ENCODE measurements around the gene ZNF318.
"Not testable (repeated sequence)": the region's sequence is repeated elsewhere in the genome, so short reads cannot be mapped to it uniquely, and the experiment has no call there.

The ZNF318 gene

DNA sequence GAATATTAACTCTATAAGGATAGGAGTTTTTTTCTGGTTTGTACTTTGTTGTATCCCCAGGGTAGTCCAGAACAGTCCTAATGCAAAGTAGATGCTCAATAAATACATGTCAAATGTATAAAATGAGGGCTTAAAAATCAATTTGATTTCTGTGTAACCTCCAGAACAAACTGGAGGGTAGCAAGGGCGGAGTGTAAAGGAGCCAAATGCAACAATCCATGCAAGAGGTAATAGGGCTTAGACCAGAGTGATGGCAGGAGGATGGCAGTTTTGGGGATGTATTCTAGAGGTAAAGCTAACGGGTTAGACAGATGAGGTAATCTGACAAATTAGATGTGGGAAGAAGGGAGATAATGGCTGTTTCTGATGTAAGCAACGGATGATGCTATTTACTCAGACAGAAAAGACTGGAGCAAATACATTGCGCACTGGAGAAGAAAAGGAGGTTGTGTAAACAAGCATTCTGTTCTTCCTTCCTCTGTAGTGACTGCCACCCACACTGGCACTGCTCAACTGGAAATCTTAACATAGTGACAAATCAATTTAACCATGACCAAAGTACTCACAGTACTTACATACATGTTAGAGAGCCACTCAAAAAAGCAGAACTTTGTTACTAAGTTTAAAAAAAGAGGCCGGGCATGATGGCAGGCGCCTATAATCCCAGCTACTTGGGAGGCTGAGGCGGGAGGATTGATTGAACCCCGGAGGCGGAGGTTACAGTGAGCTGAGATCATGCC, 2.0 kb downstream of the ZNF318 start:
- H3K36me3 ChIP-seq (replicated peaks): peaks cover 5% of the 10 kb centered on the region
- no peaks in the 10 kb centered on the region for H3K27me3 ChIP-seq (replicated peaks)
- no peak overlapping the region for H3K27ac ChIP-seq
- no peak for DNase-seq
- TF ChIP-seq, protein P1, sequence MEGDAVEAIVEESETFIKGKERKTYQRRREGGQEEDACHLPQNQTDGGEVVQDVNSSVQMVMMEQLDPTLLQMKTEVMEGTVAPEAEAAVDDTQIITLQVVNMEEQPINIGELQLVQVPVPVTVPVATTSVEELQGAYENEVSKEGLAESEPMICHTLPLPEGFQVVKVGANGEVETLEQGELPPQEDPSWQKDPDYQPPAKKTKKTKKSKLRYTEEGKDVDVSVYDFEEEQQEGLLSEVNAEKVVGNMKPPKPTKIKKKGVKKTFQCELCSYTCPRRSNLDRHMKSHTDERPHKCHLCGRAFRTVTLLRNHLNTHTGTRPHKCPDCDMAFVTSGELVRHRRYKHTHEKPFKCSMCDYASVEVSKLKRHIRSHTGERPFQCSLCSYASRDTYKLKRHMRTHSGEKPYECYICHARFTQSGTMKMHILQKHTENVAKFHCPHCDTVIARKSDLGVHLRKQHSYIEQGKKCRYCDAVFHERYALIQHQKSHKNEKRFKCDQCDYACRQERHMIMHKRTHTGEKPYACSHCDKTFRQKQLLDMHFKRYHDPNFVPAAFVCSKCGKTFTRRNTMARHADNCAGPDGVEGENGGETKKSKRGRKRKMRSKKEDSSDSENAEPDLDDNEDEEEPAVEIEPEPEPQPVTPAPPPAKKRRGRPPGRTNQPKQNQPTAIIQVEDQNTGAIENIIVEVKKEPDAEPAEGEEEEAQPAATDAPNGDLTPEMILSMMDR (IDR thresholded peaks at IDR 0.05; ENCODE audit: low read depth, low read length, missing control alignments): no peak
- no peak overlapping the region for H3K4me3 ChIP-seq (ENCODE audit: low read depth, low read length)
- in situ Hi-C loops (cut with HindIII; ENCODE audit: low pct_ligation_motif_present, low sequenced_read_pairs): no loop called here

DNA sequence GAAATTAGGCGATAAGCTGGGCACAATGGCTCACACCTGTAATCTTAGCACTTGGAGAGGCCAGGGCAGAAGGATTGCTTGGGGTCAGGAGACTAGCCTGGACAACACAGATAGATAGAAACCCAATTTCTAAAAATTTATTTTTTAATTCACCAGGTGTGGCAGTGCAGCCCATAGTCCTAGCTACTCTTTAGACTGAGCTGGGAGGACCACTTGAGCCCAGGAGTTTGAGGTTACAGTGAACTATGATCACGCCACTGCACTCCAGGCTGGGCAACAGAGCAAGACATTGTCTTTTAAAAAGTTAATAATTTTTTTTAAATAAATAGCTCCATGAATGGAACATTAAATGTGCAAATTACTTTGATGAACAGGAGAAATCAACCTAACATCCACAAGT, 8.2 kb downstream of the ZNF318 start:
- Histone ChIP-seq H3K27ac (no peak overlapping the region), H3K4me3 (ENCODE audit: low read depth, low read length) (no peak overlapping the region), H3K27me3 (replicated peaks) (no peaks in the 10 kb centered on the region), H3K36me3 (replicated peaks) (peaks cover 13% of the 10 kb centered on the region)
- DNase-seq: no peak
- TF ChIP-seq, protein P1 (IDR thresholded peaks at IDR 0.05; ENCODE audit: low read depth, low read length, missing control alignments): no peak
- in situ Hi-C loops (cut with HindIII; ENCODE audit: low pct_ligation_motif_present, low sequenced_read_pairs): no loop called here

- DNase-seq: no peak
- Histone ChIP-seq H3K27ac (no peak overlapping the region), H3K4me3 (ENCODE audit: low read depth, low read length) (no peak overlapping the region), H3K27me3 (replicated peaks) (no peaks in the 10 kb centered on the region), H3K36me3 (replicated peaks) (peaks cover 25% of the 10 kb centered on the region)
- TF ChIP-seq, protein P1 (IDR thresholded peaks at IDR 0.05; ENCODE audit: low read depth, low read length, missing control alignments): no peak
- in situ Hi-C loops (cut with HindIII; ENCODE audit: low pct_ligation_motif_present, low sequenced_read_pairs): no loop called here
Measured at GRCh38 chr6:43359831-43360230, 9.6 kb downstream of the ZNF318 start.

DNA sequence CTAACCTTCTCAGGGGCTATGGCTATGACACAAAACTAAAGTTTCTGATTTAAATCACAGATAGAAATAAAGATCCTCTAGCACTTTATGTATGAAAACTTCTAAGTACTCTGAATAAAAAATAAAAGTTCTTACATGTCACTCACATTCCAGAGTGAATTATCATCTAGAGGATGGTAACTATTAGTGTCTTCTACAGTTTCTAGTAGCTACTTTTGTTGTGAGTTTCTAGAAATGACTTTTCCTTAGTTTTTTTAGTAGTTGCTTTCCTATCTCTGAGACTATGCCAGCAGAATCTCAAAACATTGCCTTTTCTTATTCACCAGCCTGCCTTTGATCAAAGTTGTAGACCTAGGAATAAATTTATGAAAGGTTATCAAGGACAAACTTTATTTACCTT, 10.1 kb downstream of the ZNF318 start:
- H3K27ac ChIP-seq: no peak overlapping the region
- no peak for DNase-seq
- in situ Hi-C loops (cut with HindIII; ENCODE audit: low pct_ligation_motif_present, low sequenced_read_pairs): no loop called here
- TF ChIP-seq, protein P1 (IDR thresholded peaks at IDR 0.05; ENCODE audit: low read depth, low read length, missing control alignments): no peak
- peaks cover 29% of the 10 kb centered on the region for H3K36me3 ChIP-seq (replicated peaks)
- no peak overlapping the region for H3K4me3 ChIP-seq (ENCODE audit: low read depth, low read length)
- H3K27me3 ChIP-seq (replicated peaks): no peaks in the 10 kb centered on the region

- TF ChIP-seq, protein P1 (IDR thresholded peaks at IDR 0.05; ENCODE audit: low read depth, low read length, missing control alignments): peak; percentile 52
- DNase-seq: no peak
- no peak overlapping the region for H3K4me3 ChIP-seq (ENCODE audit: low read depth, low read length)
- H3K27ac ChIP-seq: no peak overlapping the region
- in situ Hi-C loops (cut with HindIII; ENCODE audit: low pct_ligation_motif_present, low sequenced_read_pairs): no loop called here
- peaks cover 23% of the 10 kb centered on the region for H3K36me3 ChIP-seq (replicated peaks)
- no peaks in the 10 kb centered on the region for H3K27me3 ChIP-seq (replicated peaks)
Measured at GRCh38 chr6:43355862-43356590, 13.4 kb downstream of the ZNF318 start.

GRCh38 chr6:43351951-43352350, 17.5 kb downstream of the ZNF318 start:
- H3K27ac ChIP-seq; in situ Hi-C loops (cut with HindIII; ENCODE audit: low pct_ligation_motif_present, low sequenced_read_pairs); H3K4me3 ChIP-seq (ENCODE audit: low read depth, low read length); DNase-seq; H3K27me3 ChIP-seq (replicated peaks): not testable (repeated sequence)
- H3K36me3 ChIP-seq (replicated peaks): peaks cover 25% of the 10 kb centered on the region

All from brain microvascular endothelial cell (primary cell).